B cell (primary cell): ENCODE measurements around the gene ZBTB4. TPM values are rescaled to one million over a fixed set of nuclear protein-coding genes. Genes with fewer than 3 reads are reported as not detected.

Experiments
- ATAC-seq: fragments of 200-7000 bp; cut with Tn5 transposase; one replicate; pipeline ENCODE4 v1.10.0; 2021; ENCODE audit warnings: low read depth, mild to moderate bottlenecking, moderate number of reproducible peaks, moderate library complexity
- CTCF ChIA-PET: fragments of 350-600 bp; sonication (Branson Sonifier 250); formaldehyde crosslinking; loops from one replicate; lab custom pipeline; 2021; ENCODE audit warnings: antibody characterized with exemption, inconsistent platforms; lab: Charles Lee
- POLR2A ChIA-PET: fragments of 350-600 bp; sonication (Branson Sonifier 250); formaldehyde crosslinking; loops from one replicate; lab custom pipeline; 2021; ENCODE audit warnings: antibody characterized with exemption; lab: Charles Lee
- DNase-seq: peaks from one replicate; pipeline ENCODE4 v3.0.0; 2013
- H2AFZ ChIP-seq: 2 replicates; pipeline ENCODE4 v1.6.1; 2012; ENCODE audit warnings: mild to moderate bottlenecking, low read depth, low read length; ENCODE audit not compliant: insufficient read depth, poor library complexity, severe bottlenecking
- H3K27ac ChIP-seq, 2 donors: 1 replicate in 1 of 2; 2 replicates in 1 of 2; pipeline ENCODE4 v1.5.1; 2012 to 2013; ENCODE audit warnings: low read length in 2 of 2, mild to moderate bottlenecking in 2 of 2, moderate library complexity in 1 of 2
- H3K27me3 ChIP-seq, 4 experiments: fragments of 200-600 bp in 1 of 4; sonication (generic) in 1 of 4; replicated peaks in 1 of 4; 1 replicate in 2 of 4; 2 replicates in 2 of 4; pipeline versions ENCODE4 v1.6.1 to v1.7.0; 2013 to 2016; ENCODE audit warnings: low read length in 3 of 4, mild to moderate bottlenecking in 2 of 4, mixed read lengths in 1 of 4, moderate library complexity in 1 of 4; ENCODE audit not compliant: insufficient read depth in 4 of 4, control insufficient read depth in 3 of 4; ENCODE audit errors: control extremely low read depth in 1 of 4
- H3K36me3 ChIP-seq, 2 experiments: replicated peaks in 1 of 2; 1 replicate in 1 of 2; 2 replicates in 1 of 2; pipeline versions ENCODE4 v1.6.1 to v1.7.1; 2013; ENCODE audit warnings: low read length in 1 of 2; ENCODE audit not compliant: insufficient read depth in 2 of 2, control insufficient read depth in 1 of 2; ENCODE audit errors: control extremely low read depth in 1 of 2, extremely low read depth in 1 of 2
- H3K4me1 ChIP-seq, 2 donors: fragments of 200-600 bp in 1 of 2; sonication (generic) in 1 of 2; 1 replicate in 1 of 2; 2 replicates in 1 of 2; pipeline versions ENCODE4 v1.5.1 to v1.6.1; 2013 to 2017; ENCODE audit warnings: low read length in 2 of 2; ENCODE audit not compliant: control insufficient read depth in 2 of 2, insufficient read depth in 2 of 2
- H3K4me2 ChIP-seq: replicated peaks from 2 replicates; pipeline ENCODE3; 2012; ENCODE audit warnings: mild to moderate bottlenecking, low read depth, low read length; ENCODE audit not compliant: poor library complexity, severe bottlenecking
- H3K4me3 ChIP-seq, 5 experiments: fragments of 200-600 bp in 1 of 5; sonication (generic) in 1 of 5; 1 replicate in 3 of 5; 2 replicates in 2 of 5; pipeline versions ENCODE4 v1.5.1 to v1.7.0; 2011 to 2016; ENCODE audit warnings: low read length in 4 of 5, mild to moderate bottlenecking in 4 of 5, low read depth in 2 of 5, control low read depth in 1 of 5, moderate library complexity in 1 of 5; ENCODE audit not compliant: insufficient read depth in 1 of 5; ENCODE audit errors: control extremely low read depth in 1 of 5, extremely low read depth in 1 of 5
- H3K79me2 ChIP-seq: fragments of 200-600 bp; sonication (generic); one replicate; pipeline ENCODE4 v1.6.0; 2016; ENCODE audit warnings: low read length; ENCODE audit not compliant: control insufficient read depth, insufficient read depth
- H3K9ac ChIP-seq: fragments of 200-600 bp; sonication (generic); 2 replicates; pipeline ENCODE4 v1.6.1; 2017; ENCODE audit warnings: mild to moderate bottlenecking, low read length, moderate library complexity
- H3K9me3 ChIP-seq, 3 donors: one replicate each; pipeline versions ENCODE4 v1.6.1 to v1.7.1; 2013; ENCODE audit warnings: low read length in 2 of 3; ENCODE audit not compliant: control insufficient read depth in 2 of 3, insufficient read depth in 1 of 3; ENCODE audit errors: control extremely low read depth in 1 of 3
- H4K20me1 ChIP-seq: 2 replicates; pipeline ENCODE4 v1.6.0; 2012; ENCODE audit warnings: mild to moderate bottlenecking, low read length; ENCODE audit not compliant: insufficient read depth, control insufficient read depth, poor library complexity, severe bottlenecking
- H3K27ac Mint-ChIP-seq: one replicate; pipeline ENCODE4 v1.8.0; 2021; ENCODE audit warnings: mixed read lengths
- H3K27me3 Mint-ChIP-seq: one replicate; pipeline ENCODE4 v1.8.0; 2021; ENCODE audit warnings: mixed read lengths
- H3K4me1 Mint-ChIP-seq: one replicate; pipeline ENCODE4 v1.8.0; 2021; ENCODE audit warnings: mixed read lengths
- H3K4me3 Mint-ChIP-seq: one replicate; pipeline ENCODE4 v1.8.0; 2021; ENCODE audit warnings: mixed read lengths
- H3K9me3 Mint-ChIP-seq: one replicate; pipeline ENCODE4 v1.8.0; 2022; ENCODE audit warnings: mixed read lengths; ENCODE audit not compliant: insufficient read depth
- CTCF ChIP-seq: fragments of 200-600 bp; IDR thresholded peaks from one replicate; pipeline ENCODE4 v1.8.0; 2022; ENCODE audit warnings: antibody characterized with exemption, mild to moderate bottlenecking
- EZH2 ChIP-seq: IDR thresholded peaks from 2 replicates; pipeline ENCODE4 v1.6.1; 2012; ENCODE audit warnings: borderline replicate concordance, low read depth, mild to moderate bottlenecking, moderate library complexity, low read length; ENCODE audit not compliant: insufficient read depth, poor library complexity, severe bottlenecking
- WGBS: methylation state at CpG from one replicate; pipeline ENCODE4 v1.1.5; 2013; ENCODE audit warnings: missing lambda C conversion rate; ENCODE audit not compliant: insufficient coverage; 5-methylcytosine and 5-hydroxymethylcytosine counted together
- intact Hi-C: fragments of 100-400 bp; cut with micrococcal nuclease; formaldehyde crosslinking; loops from one replicate; pipeline ENCODE4 v1.10.0; 2022
- polyA plus RNA-seq: library from polyadenylated mRNA; depleted of rRNA; stranded (reverse); fragments of >200 nt; gene quantifications from 2 replicates; pipeline ENCODE4 v1.2.3, GENCODE V29; 2012
- total RNA-seq, 2 donors: library from RNA; stranded (reverse); fragments of 120-200 nt in 1 of 2; gene quantifications; 1 replicate in 1 of 2; 2 replicates in 1 of 2; pipeline versions ENCODE4 v1.2.3 to v1.2.4, GENCODE V29; 2013 to 2022

Gene ZBTB4
- total and polyA plus RNA-seq, 2 donors (not counting 1 experiment from before 2014, with no cell fraction given): 19.2 to 62.4 TPM

- Histone ChIP-seq H3K9ac (no peak overlapping the region), H3K4me3 (no peak overlapping the region), H3K36me3 (peaks cover 0 to 33% of the 10 kb centered on the region in 2 experiments), H3K79me2 (peaks cover 36% of the 10 kb centered on the region), H3K4me2 (peak overlapping the region; percentile 11), H3K27me3 (no peaks in the 10 kb centered on the region), H3K9me3 (no peaks in the 10 kb centered on the region), H3K4me1 (peaks cover 8 to 18% of the 10 kb centered on the region in 2 donors), H3K27ac (no peak overlapping the region), H2AFZ (no peak overlapping the region), H4K20me1 (peaks cover 42% of the 10 kb centered on the region)
- Mint-ChIP-seq H3K4me3 (no peak overlapping the region), H3K4me1 (peaks cover 23% of the 10 kb centered on the region), H3K27ac (no peak overlapping the region), H3K27me3 (no peaks in the 10 kb centered on the region), H3K9me3 (no peaks in the 10 kb centered on the region)
- ChIA-PET CTCF (no interaction called here), POLR2A (interaction anchor here (0.6 to 1.3 kb wide), 4 partner anchors 8 to 87 kb away, joined by 3 to 9 read pairs (median 4); partner anchors contain the start of gene ZBTB4)
- no peak for ATAC-seq
- no peak for TF ChIP-seq EZH2
- no peak for TF ChIP-seq CTCF
- no peak for DNase-seq
- 89% methylated on average over 14 of the region's 16 CpGs for WGBS
- intact Hi-C loops: no loop called here
These were observed 12.6 kb downstream of the ZBTB4 start for GRCh38 chr17:7466639-7467341.

DNA sequence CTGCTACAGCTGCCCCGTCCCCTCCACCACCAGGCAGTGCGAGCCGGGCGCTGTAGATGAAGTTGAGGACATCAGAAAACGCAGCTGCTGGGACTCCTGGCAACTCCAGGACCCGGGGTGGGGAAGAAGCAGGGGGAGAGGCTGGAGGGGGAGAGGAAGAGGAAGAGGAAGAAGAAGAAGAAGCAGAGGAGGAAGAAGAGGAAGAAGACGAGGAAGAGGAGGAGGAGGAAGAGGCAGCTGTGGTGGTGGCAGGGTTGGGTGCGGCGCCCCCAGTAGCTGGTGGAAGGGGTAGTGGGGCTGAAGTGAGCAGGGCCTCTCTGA, 13.2 kb downstream of the ZBTB4 start:
- Histone ChIP-seq H3K9me3 (no peaks in the 10 kb centered on the region), H3K79me2 (peaks cover 31% of the 10 kb centered on the region), H4K20me1 (peaks cover 40% of the 10 kb centered on the region), H3K27me3 (no peaks in the 10 kb centered on the region), H3K4me3 (no peak overlapping the region), H3K9ac (no peak overlapping the region), H3K27ac (no peak overlapping the region), H3K4me1 (peaks cover 8 to 13% of the 10 kb centered on the region in 2 donors), H3K4me2 (no peak overlapping the region), H3K36me3 (peaks cover 0 to 29% of the 10 kb centered on the region in 2 experiments), H2AFZ (no peak overlapping the region)
- TF ChIP-seq CTCF (no peak), EZH2 (no peak)
- DNase-seq: no peak
- intact Hi-C loops: no loop called here
- no peak overlapping the region for H3K4me3 Mint-ChIP-seq
- 69% methylated on average over 3 of the region's 9 CpGs for WGBS
- POLR2A ChIA-PET: interaction anchor here (0.6 to 1.3 kb wide), 4 partner anchors 11 to 88 kb away, joined by 3 to 4 read pairs (median 4); partner anchors contain the start of gene ZBTB4
- H3K27me3 Mint-ChIP-seq: no peaks in the 10 kb centered on the region
- H3K27ac Mint-ChIP-seq: no peak overlapping the region
- no peaks in the 10 kb centered on the region for H3K9me3 Mint-ChIP-seq
- CTCF ChIA-PET: no interaction called here
- no peak for ATAC-seq
- peaks cover 18% of the 10 kb centered on the region for H3K4me1 Mint-ChIP-seq
